ENCODE measurements around the gene ITGB4.
A peak's percentile ranks its signal among the peaks of the same experiment; 100 is the strongest.

Gene ITGB4

DNA sequence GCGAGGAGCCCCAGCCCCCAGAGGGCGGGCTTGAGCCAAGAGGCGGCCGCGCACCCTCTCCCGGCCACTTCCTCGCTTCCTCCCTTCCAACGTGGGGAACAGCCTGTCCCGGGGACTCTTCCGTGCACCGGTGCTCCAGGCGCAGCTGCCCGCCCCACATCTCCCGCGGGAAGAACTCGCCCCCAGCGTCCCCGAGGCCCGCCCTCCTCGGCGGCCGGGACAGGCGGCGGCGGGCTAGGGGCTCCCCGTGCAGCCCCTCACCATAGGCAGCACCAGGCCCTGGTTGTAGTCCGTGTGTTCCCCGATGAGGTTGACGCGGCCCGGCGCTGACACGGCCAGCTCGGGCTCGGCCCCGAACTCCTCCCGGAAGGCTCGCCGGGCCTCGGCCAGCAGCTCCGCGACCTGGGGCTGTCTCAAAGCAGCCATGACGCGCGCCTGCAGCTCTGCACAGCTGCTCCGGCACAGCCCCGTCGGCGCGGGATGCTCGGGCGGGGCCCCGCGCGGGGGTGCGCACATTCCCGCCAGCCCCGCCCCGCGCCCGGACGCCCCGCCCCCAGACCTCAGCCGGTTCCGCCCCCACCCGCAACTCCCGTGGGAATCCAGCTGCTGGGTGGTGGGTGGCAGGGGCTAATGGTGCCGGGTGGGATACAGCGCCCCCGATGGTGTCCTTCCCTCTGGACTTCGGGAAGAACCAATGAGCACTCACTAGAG lies 43.6 kb downstream of the ITGB4 start, which contains the start of gene GALK1:
TSS of gene GALK1 (minus strand) at position 482 of the 711 bp plus-strand sequence. CDS start at position 426, 56 bp downstream.
- H3K27ac ChIP-seq (replicated peaks), result peak within 1 kb of the TSS; percentile 78
- no peaks in the 10 kb centered on the region for H3K27me3 ChIP-seq (ENCODE audit: insufficient read depth, poor library complexity, severe bottlenecking)
- peak; percentile 77 to 87 for DNase-seq (ENCODE audit: low read depth in 1 of 2, low spot score in 1 of 2)
- H3K4me3 ChIP-seq (replicated peaks; ENCODE audit: insufficient read depth, low read length), result peak within 1 kb of the TSS; percentile 80
- TF ChIP-seq, protein P1, sequence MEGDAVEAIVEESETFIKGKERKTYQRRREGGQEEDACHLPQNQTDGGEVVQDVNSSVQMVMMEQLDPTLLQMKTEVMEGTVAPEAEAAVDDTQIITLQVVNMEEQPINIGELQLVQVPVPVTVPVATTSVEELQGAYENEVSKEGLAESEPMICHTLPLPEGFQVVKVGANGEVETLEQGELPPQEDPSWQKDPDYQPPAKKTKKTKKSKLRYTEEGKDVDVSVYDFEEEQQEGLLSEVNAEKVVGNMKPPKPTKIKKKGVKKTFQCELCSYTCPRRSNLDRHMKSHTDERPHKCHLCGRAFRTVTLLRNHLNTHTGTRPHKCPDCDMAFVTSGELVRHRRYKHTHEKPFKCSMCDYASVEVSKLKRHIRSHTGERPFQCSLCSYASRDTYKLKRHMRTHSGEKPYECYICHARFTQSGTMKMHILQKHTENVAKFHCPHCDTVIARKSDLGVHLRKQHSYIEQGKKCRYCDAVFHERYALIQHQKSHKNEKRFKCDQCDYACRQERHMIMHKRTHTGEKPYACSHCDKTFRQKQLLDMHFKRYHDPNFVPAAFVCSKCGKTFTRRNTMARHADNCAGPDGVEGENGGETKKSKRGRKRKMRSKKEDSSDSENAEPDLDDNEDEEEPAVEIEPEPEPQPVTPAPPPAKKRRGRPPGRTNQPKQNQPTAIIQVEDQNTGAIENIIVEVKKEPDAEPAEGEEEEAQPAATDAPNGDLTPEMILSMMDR (IDR thresholded peaks at IDR 0.05; ENCODE audit: insufficient read depth, low read length), result peak; percentile 18
- TF ChIP-seq SPI1 (IDR thresholded peaks at IDR 0.05; ENCODE audit: borderline replicate concordance, low read depth) (peak; percentile 83), GABPA (IDR thresholded peaks at IDR 0.05; ENCODE audit: low read depth) (0 out of 2 replicates have a peak, but pooled peaks have one; percentile 46), POLR2AphosphoS5 (IDR thresholded peaks at IDR 0.05; ENCODE audit: low read depth) (no peak; the same call in 1 of the 2 replicates)

DNA sequence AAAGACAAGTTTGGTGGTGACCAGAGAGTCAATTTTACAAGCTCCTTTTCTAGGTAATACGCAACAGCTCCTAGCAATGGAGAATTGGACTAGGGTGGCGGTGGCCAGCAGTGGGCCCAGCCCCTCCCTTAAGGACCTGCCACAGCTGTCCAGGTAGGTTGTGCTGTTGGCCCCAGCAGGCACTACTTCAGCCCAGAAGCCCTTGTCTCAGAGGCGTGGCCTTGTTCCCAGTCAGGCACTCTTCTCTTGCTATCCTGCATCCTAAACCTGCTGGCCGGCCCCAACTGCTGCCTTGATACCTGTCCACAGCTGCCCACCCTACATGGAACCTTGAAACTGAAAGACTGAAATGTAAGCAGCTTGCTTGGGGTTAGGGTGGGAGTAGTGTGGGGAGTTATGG lies 44.7 kb downstream of the ITGB4 start:
- H3K27ac ChIP-seq (replicated peaks), result no peak overlapping the region
- no peak for DNase-seq (ENCODE audit: low read depth in 1 of 2, low spot score in 1 of 2)
- TF ChIP-seq SPI1 (IDR thresholded peaks at IDR 0.05; ENCODE audit: borderline replicate concordance, low read depth), result no peak
- TF ChIP-seq, protein P2, sequence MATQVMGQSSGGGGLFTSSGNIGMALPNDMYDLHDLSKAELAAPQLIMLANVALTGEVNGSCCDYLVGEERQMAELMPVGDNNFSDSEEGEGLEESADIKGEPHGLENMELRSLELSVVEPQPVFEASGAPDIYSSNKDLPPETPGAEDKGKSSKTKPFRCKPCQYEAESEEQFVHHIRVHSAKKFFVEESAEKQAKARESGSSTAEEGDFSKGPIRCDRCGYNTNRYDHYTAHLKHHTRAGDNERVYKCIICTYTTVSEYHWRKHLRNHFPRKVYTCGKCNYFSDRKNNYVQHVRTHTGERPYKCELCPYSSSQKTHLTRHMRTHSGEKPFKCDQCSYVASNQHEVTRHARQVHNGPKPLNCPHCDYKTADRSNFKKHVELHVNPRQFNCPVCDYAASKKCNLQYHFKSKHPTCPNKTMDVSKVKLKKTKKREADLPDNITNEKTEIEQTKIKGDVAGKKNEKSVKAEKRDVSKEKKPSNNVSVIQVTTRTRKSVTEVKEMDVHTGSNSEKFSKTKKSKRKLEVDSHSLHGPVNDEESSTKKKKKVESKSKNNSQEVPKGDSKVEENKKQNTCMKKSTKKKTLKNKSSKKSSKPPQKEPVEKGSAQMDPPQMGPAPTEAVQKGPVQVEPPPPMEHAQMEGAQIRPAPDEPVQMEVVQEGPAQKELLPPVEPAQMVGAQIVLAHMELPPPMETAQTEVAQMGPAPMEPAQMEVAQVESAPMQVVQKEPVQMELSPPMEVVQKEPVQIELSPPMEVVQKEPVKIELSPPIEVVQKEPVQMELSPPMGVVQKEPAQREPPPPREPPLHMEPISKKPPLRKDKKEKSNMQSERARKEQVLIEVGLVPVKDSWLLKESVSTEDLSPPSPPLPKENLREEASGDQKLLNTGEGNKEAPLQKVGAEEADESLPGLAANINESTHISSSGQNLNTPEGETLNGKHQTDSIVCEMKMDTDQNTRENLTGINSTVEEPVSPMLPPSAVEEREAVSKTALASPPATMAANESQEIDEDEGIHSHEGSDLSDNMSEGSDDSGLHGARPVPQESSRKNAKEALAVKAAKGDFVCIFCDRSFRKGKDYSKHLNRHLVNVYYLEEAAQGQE (IDR thresholded peaks at IDR 0.05; ENCODE audit: insufficient replicate concordance, low read depth), result no peak
- TF ChIP-seq GABPA (IDR thresholded peaks at IDR 0.05; ENCODE audit: low read depth), result no peak
- TF ChIP-seq POLR2AphosphoS5 (IDR thresholded peaks at IDR 0.05; ENCODE audit: low read depth), result no peak
- TF ChIP-seq, protein P1 (IDR thresholded peaks at IDR 0.05; ENCODE audit: insufficient read depth, low read length), result no peak

DNA sequence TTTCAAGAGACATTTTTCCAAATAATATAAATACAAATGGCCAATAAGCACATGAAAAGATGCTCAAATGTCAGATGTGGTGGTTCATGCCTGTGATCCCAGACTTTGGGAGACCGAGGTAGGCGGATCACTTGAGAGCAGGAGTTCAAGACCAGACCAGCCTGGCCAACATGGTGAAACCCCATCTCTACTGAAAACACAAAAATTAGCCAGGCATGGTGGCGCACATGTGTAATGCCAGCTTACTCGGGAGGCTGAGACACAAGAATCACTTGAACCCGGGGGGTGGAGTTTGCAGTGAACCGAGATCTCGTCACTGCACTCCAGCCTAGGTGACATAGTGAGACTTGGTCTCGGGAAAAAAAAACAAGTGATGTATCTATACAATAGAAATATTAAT lies 46.6 kb downstream of the ITGB4 start:
- TF ChIP-seq, protein P2 (IDR thresholded peaks at IDR 0.05; ENCODE audit: insufficient replicate concordance, low read depth), result no peak
- TF ChIP-seq SPI1 (IDR thresholded peaks at IDR 0.05; ENCODE audit: borderline replicate concordance, low read depth), result no peak
- TF ChIP-seq, protein P1 (IDR thresholded peaks at IDR 0.05; ENCODE audit: insufficient read depth, low read length), result no peak
- TF ChIP-seq GABPA (IDR thresholded peaks at IDR 0.05; ENCODE audit: low read depth), result no peak
- TF ChIP-seq POLR2AphosphoS5 (IDR thresholded peaks at IDR 0.05; ENCODE audit: low read depth), result no peak
- Histone ChIP-seq H3K4me3 (replicated peaks; ENCODE audit: insufficient read depth, low read length) (no peak overlapping the region), H3K27me3 (ENCODE audit: insufficient read depth, poor library complexity, severe bottlenecking) (no peaks in the 10 kb centered on the region), H3K27ac (replicated peaks) (no peak overlapping the region)
- no peak for DNase-seq (ENCODE audit: low read depth in 1 of 2, low spot score in 1 of 2)

More for the DNA sequence above, 44.7 kb downstream of the ITGB4 start:
- Histone ChIP-seq H3K4me3 (replicated peaks; ENCODE audit: insufficient read depth, low read length) (no peak overlapping the region), H3K27me3 (ENCODE audit: insufficient read depth, poor library complexity, severe bottlenecking) (no peaks in the 10 kb centered on the region)

Data from HL-60 (cell line).